ENCODE measurements around the gene PTBP1.

PTBP1 gene

DNA sequence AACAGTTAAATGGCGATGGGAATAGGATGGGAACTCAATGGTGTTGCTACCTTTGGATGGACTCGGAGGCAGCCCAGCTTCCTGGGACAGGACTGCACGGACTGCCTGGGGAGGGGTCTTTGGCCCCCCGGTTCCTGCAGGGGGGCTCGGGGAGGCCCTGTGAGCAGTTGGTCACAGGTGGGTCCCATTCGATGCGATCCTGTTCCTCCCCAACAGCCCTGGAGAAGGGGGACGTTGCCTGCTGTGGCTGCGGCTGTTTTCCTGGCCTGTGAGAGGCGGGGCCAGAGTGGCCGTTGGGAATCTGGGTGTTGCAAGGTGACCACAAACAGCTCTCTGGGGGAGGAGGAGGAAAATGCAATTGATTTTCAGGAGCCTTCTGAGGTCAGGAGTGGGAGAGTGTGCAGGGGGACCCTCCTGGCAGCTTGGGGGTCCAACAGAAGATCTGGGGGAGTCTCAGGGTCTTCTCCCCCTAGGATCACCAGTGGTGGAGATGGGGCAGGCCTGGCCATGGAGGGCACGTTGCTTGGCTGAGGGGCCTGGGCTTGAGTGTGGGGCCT lies 26.4 kb downstream of the PTBP1 start:
- Histone ChIP-seq H3K4me3 (ENCODE audit: low read depth, low read length) (no peak overlapping the region), H3K9ac (ENCODE audit: low read depth, low read length) (no peak overlapping the region), H3K4me1 (ENCODE audit: control insufficient read depth, insufficient read depth, low read length) (no peaks in the 10 kb centered on the region)

DNA sequence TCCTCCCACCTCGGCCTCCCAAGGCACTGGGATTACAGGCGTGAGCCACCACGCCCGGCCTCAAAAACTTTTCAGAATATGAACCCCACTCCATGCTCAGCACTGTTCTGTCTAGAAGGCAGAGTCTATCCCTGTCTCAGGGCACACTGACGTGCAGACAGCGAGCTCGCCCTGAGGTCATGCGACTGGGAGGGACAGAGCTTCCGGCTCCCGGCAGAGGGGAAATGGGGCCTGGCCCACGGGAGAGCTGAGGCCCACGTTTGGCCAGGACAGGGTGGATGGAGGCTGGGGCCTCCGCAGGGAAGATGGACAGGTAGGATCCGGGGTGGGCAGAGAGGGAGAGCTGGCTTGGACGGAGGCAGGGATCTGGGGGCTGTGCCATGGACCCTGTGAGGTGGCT lies 27.6 kb downstream of the PTBP1 start:
- Histone ChIP-seq H3K4me1 (ENCODE audit: control insufficient read depth, insufficient read depth, low read length) (no peaks in the 10 kb centered on the region), H3K27ac (ENCODE audit: low read depth, low read length) (no peak overlapping the region), H3K4me3 (ENCODE audit: low read depth, low read length) (no peak overlapping the region), H3K27me3 (ENCODE audit: control insufficient read depth, insufficient read depth, low read length) (no peaks in the 10 kb centered on the region), H3K36me3 (ENCODE audit: control insufficient read depth, insufficient read depth, low read length) (no peaks in the 10 kb centered on the region), H3K9ac (ENCODE audit: low read depth, low read length) (no peak overlapping the region), H3K9me3 (ENCODE audit: control insufficient read depth, insufficient read depth, low read length) (no peaks in the 10 kb centered on the region)

More for the DNA sequence above, 26.4 kb downstream of the PTBP1 start:
- no peak overlapping the region for H3K27ac ChIP-seq (ENCODE audit: low read depth, low read length)
- no peaks in the 10 kb centered on the region for H3K27me3 ChIP-seq (ENCODE audit: control insufficient read depth, insufficient read depth, low read length)
- H3K9me3 ChIP-seq (ENCODE audit: control insufficient read depth, insufficient read depth, low read length), result no peaks in the 10 kb centered on the region
- no peaks in the 10 kb centered on the region for H3K36me3 ChIP-seq (ENCODE audit: control insufficient read depth, insufficient read depth, low read length)

DNA sequence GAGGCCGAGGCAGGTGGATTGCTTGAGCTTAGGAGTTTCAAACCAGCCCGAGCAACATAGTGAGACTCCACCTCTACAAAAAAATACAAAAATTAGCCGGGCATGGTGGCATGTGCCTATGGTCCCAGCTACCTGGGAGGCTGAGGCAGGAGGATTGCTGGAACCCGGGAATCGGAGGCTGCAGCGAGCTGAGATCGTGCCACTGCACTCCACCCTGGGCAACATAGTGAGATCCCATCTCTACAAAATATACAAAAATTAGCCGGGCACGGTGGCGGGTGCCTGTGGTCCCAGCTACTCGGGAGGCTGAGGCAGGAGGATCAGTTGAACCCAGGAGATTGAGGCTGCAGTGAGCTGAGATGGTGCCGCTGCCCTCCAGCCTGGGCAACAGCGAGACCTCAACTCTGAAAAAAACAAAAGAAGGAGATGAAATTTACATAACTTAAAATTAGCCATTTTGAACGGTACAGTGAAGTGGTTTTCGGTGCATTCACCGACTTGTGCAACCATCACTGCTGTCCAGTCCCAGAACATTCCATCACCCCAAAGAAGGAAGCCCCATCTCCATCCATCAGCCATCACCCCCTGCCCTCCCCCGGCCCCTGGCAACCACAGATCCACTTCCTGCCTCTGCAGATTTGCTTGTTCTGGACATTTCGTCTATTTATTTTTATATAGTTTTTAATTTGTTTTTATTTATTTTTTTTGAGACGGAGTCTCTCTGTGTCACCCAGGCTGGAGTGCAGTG lies 28.8 kb downstream of the PTBP1 start:
- H3K9ac ChIP-seq (ENCODE audit: low read depth, low read length), result no peak overlapping the region
- H3K4me1 ChIP-seq (ENCODE audit: control insufficient read depth, insufficient read depth, low read length), result no peaks in the 10 kb centered on the region
- H3K27me3 ChIP-seq (ENCODE audit: control insufficient read depth, insufficient read depth, low read length), result no peaks in the 10 kb centered on the region
- H3K36me3 ChIP-seq (ENCODE audit: control insufficient read depth, insufficient read depth, low read length), result no peaks in the 10 kb centered on the region
- no peak overlapping the region for H3K27ac ChIP-seq (ENCODE audit: low read depth, low read length)
- no peak overlapping the region for H3K4me3 ChIP-seq (ENCODE audit: low read depth, low read length)
- no peaks in the 10 kb centered on the region for H3K9me3 ChIP-seq (ENCODE audit: control insufficient read depth, insufficient read depth, low read length)

DNA sequence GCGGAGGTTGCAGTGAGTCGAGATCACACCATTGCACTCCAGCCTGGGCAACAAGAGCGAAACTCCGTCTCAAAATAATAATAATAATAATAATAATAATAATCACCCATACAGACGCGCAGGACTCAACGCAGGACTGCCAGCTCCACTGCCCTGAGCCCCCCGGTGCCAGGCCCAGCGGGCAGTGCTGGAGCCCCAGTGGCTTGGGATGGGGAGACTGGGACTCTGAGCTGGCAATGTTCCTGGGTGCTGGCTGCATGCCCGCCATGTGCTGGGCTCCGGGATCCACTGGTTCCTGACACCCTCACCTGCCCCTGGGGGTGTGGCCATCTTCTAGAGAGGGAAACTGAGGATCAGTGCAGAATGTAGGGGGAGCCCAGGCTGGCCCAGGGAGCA lies 30.1 kb downstream of the PTBP1 start:
- Histone ChIP-seq H3K27me3 (ENCODE audit: control insufficient read depth, insufficient read depth, low read length) (no peaks in the 10 kb centered on the region), H3K9me3 (ENCODE audit: control insufficient read depth, insufficient read depth, low read length) (no peaks in the 10 kb centered on the region), H3K4me1 (ENCODE audit: control insufficient read depth, insufficient read depth, low read length) (no peaks in the 10 kb centered on the region), H3K9ac (ENCODE audit: low read depth, low read length) (no peak overlapping the region), H3K36me3 (ENCODE audit: control insufficient read depth, insufficient read depth, low read length) (no peaks in the 10 kb centered on the region), H3K27ac (ENCODE audit: low read depth, low read length) (no peak overlapping the region), H3K4me3 (ENCODE audit: low read depth, low read length) (no peak overlapping the region)

GRCh38 chr19:827710-828321 lies 30.6 kb downstream of the PTBP1 start, which contains the start of gene AZU1:
TSS of gene AZU1 (plus strand) at chr19:827837. CDS start at chr19:827847, 10 bp downstream.
- H3K9me3 ChIP-seq (ENCODE audit: control insufficient read depth, insufficient read depth, low read length), result no peaks in the 10 kb centered on the region
- H3K27ac ChIP-seq (ENCODE audit: low read depth, low read length), result no peak within 1 kb of the TSS
- H3K4me1 ChIP-seq (ENCODE audit: control insufficient read depth, insufficient read depth, low read length), result no peaks in the 10 kb centered on the region
- H3K4me3 ChIP-seq (ENCODE audit: low read depth, low read length), result no peak within 1 kb of the TSS
- H3K36me3 ChIP-seq (ENCODE audit: control insufficient read depth, insufficient read depth, low read length), result no peaks in the 10 kb centered on the region
- no peak within 1 kb of the TSS for H3K9ac ChIP-seq (ENCODE audit: low read depth, low read length)
- no peaks in the 10 kb centered on the region for H3K27me3 ChIP-seq (ENCODE audit: control insufficient read depth, insufficient read depth, low read length)

GRCh38 chr19:829129-829758 lies 32.0 kb downstream of the PTBP1 start:
- no peak overlapping the region for H3K4me3 ChIP-seq (ENCODE audit: low read depth, low read length)
- no peak overlapping the region for H3K27ac ChIP-seq (ENCODE audit: low read depth, low read length)
- no peaks in the 10 kb centered on the region for H3K4me1 ChIP-seq (ENCODE audit: control insufficient read depth, insufficient read depth, low read length)

DNA sequence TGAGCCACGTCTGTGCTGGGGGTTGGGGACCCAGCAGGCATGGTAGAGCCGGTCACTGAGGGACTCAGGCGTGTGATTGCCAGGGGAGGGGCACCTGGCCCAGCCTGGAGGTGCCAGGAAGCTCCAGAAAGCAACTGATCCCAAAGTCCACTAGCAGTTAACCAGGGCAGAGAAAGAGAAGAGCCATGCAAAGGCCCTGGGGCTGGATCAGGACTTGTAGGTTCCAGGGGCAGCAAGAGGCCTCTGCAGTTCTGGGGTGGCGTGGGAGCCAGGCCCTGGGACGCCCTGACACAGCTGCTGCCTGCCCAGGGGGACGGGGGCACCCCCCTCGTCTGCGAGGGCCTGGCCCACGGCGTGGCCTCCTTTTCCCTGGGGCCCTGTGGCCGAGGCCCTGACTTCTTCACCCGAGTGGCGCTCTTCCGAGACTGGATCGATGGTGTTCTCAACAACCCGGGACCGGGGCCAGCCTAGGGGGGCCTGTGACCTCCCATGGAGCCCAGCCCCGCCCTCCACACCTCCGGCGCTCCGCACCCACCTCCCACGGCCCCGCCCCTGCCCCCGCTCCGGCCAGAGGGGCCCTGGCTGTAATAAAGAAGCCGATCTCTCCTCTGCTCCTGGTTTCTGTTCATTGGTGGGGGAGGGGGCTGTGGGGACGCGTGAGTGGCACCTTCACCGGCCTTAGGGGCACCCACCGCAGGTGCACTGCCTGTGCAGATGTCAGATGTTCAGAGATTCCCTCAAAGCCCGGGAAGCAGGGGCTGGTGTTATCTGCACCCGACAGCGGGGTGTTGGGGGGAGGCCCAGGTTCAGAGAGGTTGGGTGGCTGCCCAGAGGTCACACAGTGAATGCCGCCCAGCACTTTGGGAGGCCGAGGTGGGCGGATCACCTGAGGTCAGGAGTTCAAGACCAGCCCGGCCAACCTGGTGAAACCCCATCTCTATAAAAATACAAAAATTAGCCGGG lies 34.4 kb downstream of the PTBP1 start:
- H3K27me3 ChIP-seq (ENCODE audit: control insufficient read depth, insufficient read depth, low read length), result no peaks in the 10 kb centered on the region
- H3K9me3 ChIP-seq (ENCODE audit: control insufficient read depth, insufficient read depth, low read length), result no peaks in the 10 kb centered on the region
- H3K4me3 ChIP-seq (ENCODE audit: low read depth, low read length), result no peak overlapping the region
- no peak overlapping the region for H3K27ac ChIP-seq (ENCODE audit: low read depth, low read length)
- H3K9ac ChIP-seq (ENCODE audit: low read depth, low read length), result no peak overlapping the region
- no peaks in the 10 kb centered on the region for H3K36me3 ChIP-seq (ENCODE audit: control insufficient read depth, insufficient read depth, low read length)
- H3K4me1 ChIP-seq (ENCODE audit: control insufficient read depth, insufficient read depth, low read length), result no peaks in the 10 kb centered on the region

More at GRCh38 chr19:829129-829758, 32.0 kb downstream of the PTBP1 start:
- Histone ChIP-seq H3K9me3 (ENCODE audit: control insufficient read depth, insufficient read depth, low read length) (no peaks in the 10 kb centered on the region), H3K9ac (ENCODE audit: low read depth, low read length) (no peak overlapping the region), H3K36me3 (ENCODE audit: control insufficient read depth, insufficient read depth, low read length) (no peaks in the 10 kb centered on the region), H3K27me3 (ENCODE audit: control insufficient read depth, insufficient read depth, low read length) (no peaks in the 10 kb centered on the region)

DNA sequence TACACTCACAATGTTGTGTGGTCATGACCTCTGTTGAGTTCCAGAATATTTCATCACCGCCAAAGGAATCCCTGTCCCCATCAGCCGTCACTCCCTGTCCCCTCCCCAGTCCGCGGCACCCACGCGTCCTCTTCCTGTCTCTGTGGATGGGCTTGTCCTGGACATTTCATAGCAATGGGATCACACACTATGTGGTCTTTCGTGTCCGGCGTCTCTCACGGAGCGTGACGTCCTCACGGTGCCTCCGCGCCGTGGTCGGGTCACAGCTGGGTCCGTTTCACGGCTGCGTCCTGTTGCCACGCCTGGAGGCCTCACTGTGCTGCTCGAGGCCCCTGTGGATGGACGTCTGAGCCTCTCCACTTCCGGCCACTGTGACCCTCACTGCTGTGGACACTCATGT lies 37.0 kb downstream of the PTBP1 start:
- no peak overlapping the region for H3K9ac ChIP-seq (ENCODE audit: low read depth, low read length)
- H3K4me3 ChIP-seq (ENCODE audit: low read depth, low read length), result no peak overlapping the region
- no peaks in the 10 kb centered on the region for H3K4me1 ChIP-seq (ENCODE audit: control insufficient read depth, insufficient read depth, low read length)
- H3K27me3 ChIP-seq (ENCODE audit: control insufficient read depth, insufficient read depth, low read length), result no peaks in the 10 kb centered on the region
- no peaks in the 10 kb centered on the region for H3K36me3 ChIP-seq (ENCODE audit: control insufficient read depth, insufficient read depth, low read length)
- no peak overlapping the region for H3K27ac ChIP-seq (ENCODE audit: low read depth, low read length)
- no peaks in the 10 kb centered on the region for H3K9me3 ChIP-seq (ENCODE audit: control insufficient read depth, insufficient read depth, low read length)

DNA sequence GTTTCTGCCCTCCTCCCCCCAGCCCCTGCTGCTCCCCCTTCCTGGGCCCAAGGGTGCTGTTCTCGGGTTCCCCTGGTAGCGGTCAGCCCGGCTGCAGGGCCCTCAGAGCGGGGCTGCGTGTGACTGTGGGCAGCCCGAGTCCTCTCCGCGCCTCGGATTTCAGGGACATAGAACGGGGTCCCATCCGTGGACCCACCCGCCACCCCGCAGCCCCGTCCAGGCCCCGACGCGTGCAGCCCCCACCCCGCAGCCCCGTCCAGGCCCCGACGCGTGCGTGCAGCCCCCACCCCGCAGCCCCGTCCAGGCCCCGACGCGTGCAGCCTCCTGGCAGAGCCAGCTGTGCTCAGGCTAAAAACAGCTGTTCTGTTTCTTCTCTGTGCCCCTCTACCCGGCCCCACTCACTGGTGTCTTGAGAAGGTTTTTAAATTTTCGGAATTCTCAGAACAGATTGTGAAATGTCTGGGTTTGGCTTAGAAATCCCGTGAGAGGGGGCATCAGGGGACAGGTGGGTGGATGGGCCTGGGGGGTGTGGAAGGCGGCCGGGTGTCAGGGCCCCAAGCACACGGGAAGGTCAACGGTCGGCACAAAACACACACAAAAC lies 38.1 kb downstream of the PTBP1 start:
- no peaks in the 10 kb centered on the region for H3K9me3 ChIP-seq (ENCODE audit: control insufficient read depth, insufficient read depth, low read length)
- H3K27ac ChIP-seq (ENCODE audit: low read depth, low read length), result no peak overlapping the region
- no peaks in the 10 kb centered on the region for H3K4me1 ChIP-seq (ENCODE audit: control insufficient read depth, insufficient read depth, low read length)
- no peaks in the 10 kb centered on the region for H3K27me3 ChIP-seq (ENCODE audit: control insufficient read depth, insufficient read depth, low read length)
- H3K4me3 ChIP-seq (ENCODE audit: low read depth, low read length), result no peak overlapping the region
- no peak overlapping the region for H3K9ac ChIP-seq (ENCODE audit: low read depth, low read length)
- H3K36me3 ChIP-seq (ENCODE audit: control insufficient read depth, insufficient read depth, low read length), result no peaks in the 10 kb centered on the region

DNA sequence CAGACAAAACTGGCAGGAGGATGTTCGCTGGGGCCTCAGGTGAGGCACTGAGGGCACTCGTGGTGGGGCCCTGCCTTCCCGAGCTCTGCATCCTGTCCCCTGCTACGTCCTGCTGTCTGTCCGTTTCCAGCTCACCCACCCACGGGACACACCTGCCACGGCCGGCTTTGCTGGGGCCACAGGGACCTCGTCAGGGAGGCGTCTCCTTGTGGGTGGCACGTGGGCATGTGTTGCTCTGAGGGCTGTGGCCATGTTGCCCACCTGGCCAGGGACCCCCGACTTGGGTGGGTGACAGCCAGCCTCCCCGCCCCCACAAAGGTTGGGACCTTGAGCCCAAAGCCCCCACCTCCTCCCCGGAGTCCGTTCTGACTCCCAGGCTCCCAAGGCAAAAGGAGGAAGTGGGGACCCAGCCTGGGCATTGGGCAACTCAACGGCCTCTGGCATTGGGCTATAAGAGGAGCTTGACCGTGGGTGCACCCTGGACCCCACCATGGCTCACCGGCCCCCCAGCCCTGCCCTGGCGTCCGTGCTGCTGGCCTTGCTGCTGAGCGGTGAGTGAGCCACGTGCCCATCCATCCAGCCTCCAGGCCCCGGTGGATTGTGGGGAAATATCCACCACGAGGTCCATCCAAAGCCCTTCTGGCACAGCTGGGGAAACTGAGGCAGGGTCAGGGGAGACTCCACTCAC lies 43.4 kb downstream of the PTBP1 start, which contains the start of gene PRTN3:
TSS of gene PRTN3 (plus strand) at position 481 of the 688 bp plus-strand sequence. CDS start at position 491, 10 bp downstream.
- Histone ChIP-seq H3K4me1 (ENCODE audit: control insufficient read depth, insufficient read depth, low read length) (no peaks in the 10 kb centered on the region), H3K27ac (ENCODE audit: low read depth, low read length) (no peak within 1 kb of the TSS), H3K36me3 (ENCODE audit: control insufficient read depth, insufficient read depth, low read length) (no peaks in the 10 kb centered on the region), H3K4me3 (ENCODE audit: low read depth, low read length) (no peak within 1 kb of the TSS), H3K9ac (ENCODE audit: low read depth, low read length) (no peak within 1 kb of the TSS), H3K27me3 (ENCODE audit: control insufficient read depth, insufficient read depth, low read length) (peaks cover 15% of the 10 kb centered on the region), H3K9me3 (ENCODE audit: control insufficient read depth, insufficient read depth, low read length) (no peaks in the 10 kb centered on the region)
